Peyer's patch (tissue), 4 donors: ENCODE data around the gene ADAR. TPM values are rescaled to one million over a fixed set of nuclear protein-coding genes. Genes with fewer than 3 reads are reported as not detected.

ENCODE experiments used
- DNase-seq, 3 donors: peaks; one replicate each; pipeline ENCODE4 v3.0.0-alpha.2; 2017 to 2019
- H3K27ac ChIP-seq, 4 donors: fragments of 200-600 bp; sonication (generic); one replicate each; pipeline ENCODE4 v1.5.1; 2016 to 2019
- H3K27me3 ChIP-seq, 2 donors: fragments of 200-600 bp; sonication (generic); one replicate each; pipeline ENCODE4 v1.5.1; 2019
- H3K36me3 ChIP-seq, 3 donors: fragments of 200-600 bp; sonication (generic); one replicate each; pipeline ENCODE4 v1.5.1; 2016 to 2019
- H3K4me1 ChIP-seq, 4 donors: fragments of 200-600 bp; sonication (generic); one replicate each; pipeline ENCODE4 v1.5.1; 2016 to 2019
- H3K4me3 ChIP-seq, 4 donors: fragments of 200-600 bp; sonication (generic); 1 replicate in 3 of 4; 2 replicates in 1 of 4; pipeline ENCODE4 v1.5.1; 2016 to 2019; ENCODE audit warnings: mild to moderate bottlenecking in 1 of 4
- H3K9me3 ChIP-seq, 4 donors: fragments of 200-600 bp; sonication (generic); one replicate each; pipeline ENCODE4 v1.5.1; 2016 to 2019; ENCODE audit warnings: mild to moderate bottlenecking in 1 of 4
- POLR2A ChIP-seq, 2 donors: fragments of 450-650 bp; IDR thresholded peaks; one replicate each; pipeline ENCODE4 v1.5.1; 2017; ENCODE audit warnings: antibody characterized with exemption in 2 of 2, mild to moderate bottlenecking in 2 of 2, moderate library complexity in 2 of 2
- total RNA-seq, 4 donors: library from RNA; depleted of rRNA; stranded (reverse); fragments of >200 nt; gene quantifications; one replicate each; pipeline ENCODE4 v1.1.0, GENCODE V29; 2016
- TF ChIP-seq, protein P1 (sequence below), 6 experiments: fragments of 450-650 bp in 4 of 6; fragments of 200-600 bp in 2 of 6; sonication (generic) in 1 of 6; IDR thresholded peaks; one replicate each; pipeline ENCODE4 v1.5.1; 2017 to 2019; ENCODE audit warnings: antibody characterized with exemption in 6 of 6, mild to moderate bottlenecking in 3 of 6, moderate library complexity in 1 of 6

ADAR gene
- total RNA-seq, 4 donors from 2014 or later = 134 to 205 (median 170) TPM

DNA sequence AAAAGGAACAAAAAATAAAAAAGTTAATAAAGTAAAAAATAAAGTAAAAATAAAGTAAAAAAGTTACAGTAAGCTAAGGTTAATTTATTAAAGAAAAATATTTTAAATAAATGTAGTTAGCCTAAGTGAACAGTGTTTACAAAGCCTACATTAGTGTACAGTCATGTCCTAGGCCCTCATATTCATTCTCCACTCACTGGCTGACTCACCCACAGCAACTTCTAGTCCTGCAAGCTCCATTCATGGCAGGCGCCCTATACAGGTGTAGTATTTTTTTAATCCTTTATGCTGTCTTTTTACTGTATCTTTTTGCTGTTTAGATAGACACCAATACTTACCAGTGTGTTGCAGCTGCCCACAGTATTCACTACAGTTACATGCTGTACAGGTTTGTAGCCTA lies 12.4 kb downstream of the ADAR start:
- TF ChIP-seq POLR2A (IDR thresholded peaks at IDR 0.05) = no peak
- TF ChIP-seq, protein P1, sequence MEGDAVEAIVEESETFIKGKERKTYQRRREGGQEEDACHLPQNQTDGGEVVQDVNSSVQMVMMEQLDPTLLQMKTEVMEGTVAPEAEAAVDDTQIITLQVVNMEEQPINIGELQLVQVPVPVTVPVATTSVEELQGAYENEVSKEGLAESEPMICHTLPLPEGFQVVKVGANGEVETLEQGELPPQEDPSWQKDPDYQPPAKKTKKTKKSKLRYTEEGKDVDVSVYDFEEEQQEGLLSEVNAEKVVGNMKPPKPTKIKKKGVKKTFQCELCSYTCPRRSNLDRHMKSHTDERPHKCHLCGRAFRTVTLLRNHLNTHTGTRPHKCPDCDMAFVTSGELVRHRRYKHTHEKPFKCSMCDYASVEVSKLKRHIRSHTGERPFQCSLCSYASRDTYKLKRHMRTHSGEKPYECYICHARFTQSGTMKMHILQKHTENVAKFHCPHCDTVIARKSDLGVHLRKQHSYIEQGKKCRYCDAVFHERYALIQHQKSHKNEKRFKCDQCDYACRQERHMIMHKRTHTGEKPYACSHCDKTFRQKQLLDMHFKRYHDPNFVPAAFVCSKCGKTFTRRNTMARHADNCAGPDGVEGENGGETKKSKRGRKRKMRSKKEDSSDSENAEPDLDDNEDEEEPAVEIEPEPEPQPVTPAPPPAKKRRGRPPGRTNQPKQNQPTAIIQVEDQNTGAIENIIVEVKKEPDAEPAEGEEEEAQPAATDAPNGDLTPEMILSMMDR (IDR thresholded peaks at IDR 0.05) = no peak
- H3K27ac ChIP-seq = no peak overlapping the region
- no peaks in the 10 kb centered on the region for H3K4me1 ChIP-seq
- no peak for DNase-seq
- H3K9me3 ChIP-seq = no peaks in the 10 kb centered on the region
- no peak overlapping the region for H3K4me3 ChIP-seq
- peaks cover 0 to 95% (median 0%) of the 10 kb centered on the region in 3 donors for H3K36me3 ChIP-seq
- H3K27me3 ChIP-seq = no peaks in the 10 kb centered on the region

DNA sequence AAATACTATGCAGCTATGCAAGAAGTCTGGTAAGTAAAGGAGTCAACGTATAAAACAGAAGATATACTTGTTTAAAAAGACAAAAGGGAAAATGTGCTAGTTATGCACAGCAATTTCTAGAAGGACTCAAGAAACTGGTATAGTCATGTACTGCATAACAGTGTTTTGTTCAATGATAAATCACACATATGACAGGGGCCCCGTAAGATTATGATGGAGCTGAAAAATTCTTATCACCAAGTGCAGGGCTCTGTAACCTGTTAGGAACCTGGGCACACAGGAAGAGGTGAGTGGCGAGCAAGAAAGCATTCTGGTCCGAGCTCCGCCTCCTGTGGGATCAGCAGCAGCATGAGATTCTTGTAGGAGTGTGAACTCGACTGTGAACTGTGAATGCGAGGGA lies 13.2 kb downstream of the ADAR start:
- Histone ChIP-seq H3K27ac (no peak overlapping the region), H3K4me3 (no peak overlapping the region), H3K27me3 (no peaks in the 10 kb centered on the region), H3K4me1 (no peaks in the 10 kb centered on the region), H3K36me3 (peaks cover 0 to 96% (median 0%) of the 10 kb centered on the region in 3 donors), H3K9me3 (no peaks in the 10 kb centered on the region)
- DNase-seq = no peak
- TF ChIP-seq, protein P1 (IDR thresholded peaks at IDR 0.05) = no peak

DNA sequence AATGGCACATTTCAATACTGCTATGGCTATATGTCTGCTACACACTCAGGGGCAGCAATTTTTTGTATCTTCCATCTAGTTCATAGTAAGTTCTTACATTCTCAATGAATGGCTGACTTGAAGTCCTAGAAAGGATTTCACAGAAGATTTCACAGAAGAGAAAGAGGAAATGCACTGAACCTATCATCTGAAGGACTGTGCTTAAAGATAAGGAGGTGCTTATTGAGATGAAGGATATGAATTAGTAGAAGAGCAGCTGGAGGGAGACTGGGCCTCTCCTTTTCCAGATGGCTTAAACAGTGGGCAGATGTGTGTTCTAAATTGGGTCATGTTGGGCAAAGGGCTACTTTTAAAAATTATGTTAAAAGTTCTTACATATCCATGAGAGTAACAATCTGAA lies 14.6 kb downstream of the ADAR start:
- Histone ChIP-seq H3K9me3 (no peaks in the 10 kb centered on the region), H3K36me3 (peaks cover 0 to 98% (median 0%) of the 10 kb centered on the region in 3 donors)

DNA sequence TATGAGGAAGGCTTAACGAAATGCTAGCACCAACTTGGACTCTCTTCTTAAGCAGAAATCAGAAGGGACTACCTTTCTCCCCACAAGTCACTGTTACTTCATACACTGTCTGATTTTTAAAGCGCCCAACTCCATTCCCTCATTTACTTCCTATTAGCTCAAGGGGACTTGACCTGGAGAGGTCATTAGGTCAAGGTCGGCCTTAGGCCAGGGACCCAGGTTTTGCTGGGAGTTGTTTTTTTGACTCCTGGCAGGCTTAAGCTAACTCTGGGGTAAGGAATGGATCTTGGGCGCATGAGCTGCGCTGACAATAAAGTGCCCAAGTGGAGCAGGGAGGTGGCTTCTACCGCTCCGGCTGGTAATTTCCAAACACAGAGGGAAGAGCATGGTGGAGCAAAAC lies 16.8 kb downstream of the ADAR start:
- Histone ChIP-seq H3K9me3 (no peaks in the 10 kb centered on the region), H3K4me1 (no peaks in the 10 kb centered on the region), H3K27ac (no peak overlapping the region), H3K36me3 (peaks cover 0 to 98% (median 3%) of the 10 kb centered on the region in 3 donors), H3K27me3 (no peaks in the 10 kb centered on the region), H3K4me3 (no peak overlapping the region)
- TF ChIP-seq, protein P1 (IDR thresholded peaks at IDR 0.05) = no peak
- no peak for TF ChIP-seq POLR2A (IDR thresholded peaks at IDR 0.05)
- DNase-seq = no peak

More for the DNA sequence above, 14.6 kb downstream of the ADAR start:
- H3K4me1 ChIP-seq = no peaks in the 10 kb centered on the region
- TF ChIP-seq POLR2A (IDR thresholded peaks at IDR 0.05) = no peak
- TF ChIP-seq, protein P1 (IDR thresholded peaks at IDR 0.05) = no peak
- no peak for DNase-seq
- H3K27me3 ChIP-seq = no peaks in the 10 kb centered on the region
- no peak overlapping the region for H3K4me3 ChIP-seq
- no peak overlapping the region for H3K27ac ChIP-seq

DNA sequence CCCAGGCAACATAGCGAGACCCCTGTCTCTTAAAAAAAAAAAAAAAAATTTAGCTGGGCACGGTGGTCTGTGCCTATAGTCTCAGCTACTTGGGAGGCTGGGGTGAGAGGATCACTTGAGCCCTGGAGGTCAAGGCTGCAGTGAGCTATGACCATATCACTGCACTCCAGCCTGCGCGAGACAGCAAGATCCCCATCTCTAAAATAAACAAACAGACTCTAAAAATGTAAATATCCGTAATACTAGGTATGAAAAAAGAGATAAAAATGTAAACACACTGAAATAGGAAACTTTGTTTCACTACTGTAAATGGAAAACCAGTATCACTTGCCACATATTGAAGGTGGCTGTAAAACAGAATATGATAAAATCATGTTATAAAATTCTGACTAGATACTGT lies 17.2 kb downstream of the ADAR start:
- TF ChIP-seq, protein P1 (IDR thresholded peaks at IDR 0.05) = no peak
- TF ChIP-seq POLR2A (IDR thresholded peaks at IDR 0.05) = no peak
- Histone ChIP-seq H3K4me3 (no peak overlapping the region), H3K9me3 (no peaks in the 10 kb centered on the region), H3K27ac (no peak overlapping the region), H3K36me3 (peaks cover 0 to 98% (median 3%) of the 10 kb centered on the region in 3 donors), H3K4me1 (no peaks in the 10 kb centered on the region), H3K27me3 (no peaks in the 10 kb centered on the region)
- no peak for DNase-seq

DNA sequence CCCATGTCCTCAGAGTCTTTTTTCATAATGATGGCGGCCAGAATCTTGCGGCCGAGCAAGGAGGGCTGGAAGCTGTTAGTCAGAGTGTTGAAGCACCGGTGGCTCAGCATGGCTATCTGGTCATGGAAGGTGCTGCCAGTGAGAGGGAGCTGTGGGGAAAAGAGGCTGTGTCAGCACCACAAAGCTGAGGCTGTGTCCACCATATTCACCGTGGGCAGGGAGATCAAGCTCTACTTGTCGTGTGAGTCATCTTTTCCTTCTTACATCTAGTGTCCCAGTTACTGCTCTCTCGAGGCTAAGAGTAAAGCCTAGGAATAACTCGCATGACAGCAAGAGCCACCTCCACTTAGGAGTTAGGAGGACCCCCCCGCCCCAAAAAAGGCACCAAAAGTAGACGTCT lies 18.2 kb downstream of the ADAR start:
- TF ChIP-seq, protein P1 (IDR thresholded peaks at IDR 0.05) = no peak
- no peak for TF ChIP-seq POLR2A (IDR thresholded peaks at IDR 0.05)
- Histone ChIP-seq H3K4me3 (no peak overlapping the region), H3K4me1 (no peaks in the 10 kb centered on the region), H3K27me3 (no peaks in the 10 kb centered on the region), H3K36me3 (peaks cover 0 to 98% (median 3%) of the 10 kb centered on the region in 3 donors), H3K9me3 (no peaks in the 10 kb centered on the region), H3K27ac (no peak overlapping the region)
- DNase-seq = no peak
